H9 (cell line): ENCODE measurements around the gene INPP5A. TPM values are rescaled to one million over a fixed set of nuclear protein-coding genes. Genes with fewer than 3 reads are reported as not detected.

Experiments
- DNase-seq: peaks from one replicate; pipeline ENCODE4 v3.0.0-alpha.2; 2017
- H2AFZ ChIP-seq: one replicate; pipeline ENCODE4 v1.6.1; 2013; ENCODE audit warnings: mild to moderate bottlenecking, low read length, control low read depth, moderate library complexity
- H2AK5ac ChIP-seq: 2 replicates; pipeline ENCODE4 v1.6.1; 2013; ENCODE audit warnings: low read length, control low read depth, mixed read lengths; ENCODE audit not compliant: insufficient read length
- H2BK120ac ChIP-seq: one replicate; pipeline ENCODE4 v1.6.1; 2013; ENCODE audit warnings: low read depth, mild to moderate bottlenecking, low read length, control low read depth, inconsistent platforms; ENCODE audit not compliant: poor library complexity, severe bottlenecking
- H2BK12ac ChIP-seq: 2 replicates; pipeline ENCODE4 v1.6.1; 2013; ENCODE audit warnings: low read length, control low read depth, mixed read lengths, low read depth; ENCODE audit not compliant: insufficient read length
- H2BK15ac ChIP-seq: 2 replicates; pipeline ENCODE4 v1.6.1; 2013; ENCODE audit warnings: low read depth, low read length, control low read depth
- H2BK20ac ChIP-seq: one replicate; pipeline ENCODE4 v1.6.1; 2013; ENCODE audit warnings: low read depth, mild to moderate bottlenecking, low read length, control low read depth, inconsistent platforms; ENCODE audit not compliant: poor library complexity, severe bottlenecking
- H2BK5ac ChIP-seq: 2 replicates; pipeline ENCODE4 v1.6.1; 2013; ENCODE audit warnings: low read length, control low read depth, mixed read lengths; ENCODE audit not compliant: insufficient read length
- H3K14ac ChIP-seq: 2 replicates; pipeline ENCODE4 v1.6.1; 2013; ENCODE audit warnings: low read length, control low read depth; ENCODE audit not compliant: insufficient read depth
- H3K18ac ChIP-seq: 2 replicates; pipeline ENCODE4 v1.6.1; 2013; ENCODE audit warnings: low read depth, mild to moderate bottlenecking, mixed read lengths, low read length, control low read depth; ENCODE audit not compliant: insufficient read length
- H3K23ac ChIP-seq: 2 replicates; pipeline ENCODE4 v1.6.1; 2013; ENCODE audit warnings: low read length, control low read depth, mixed read lengths, low read depth; ENCODE audit not compliant: insufficient read length
- H3K23me2 ChIP-seq: 2 replicates; pipeline ENCODE4 v1.6.1; 2013; ENCODE audit warnings: low read depth, mild to moderate bottlenecking, mixed read lengths, low read length, control low read depth; ENCODE audit not compliant: insufficient read length, poor library complexity, severe bottlenecking
- H3K27ac ChIP-seq: 2 replicates; pipeline ENCODE4 v1.5.1; 2013; ENCODE audit warnings: low read length, control low read depth, mixed read lengths, low read depth; ENCODE audit not compliant: insufficient read length
- H3K27me3 ChIP-seq: 2 replicates; pipeline ENCODE4 v1.6.1; 2013; ENCODE audit warnings: low read length, control low read depth, inconsistent platforms; ENCODE audit not compliant: insufficient read depth
- H3K4ac ChIP-seq: 2 replicates; pipeline ENCODE4 v1.6.1; 2013; ENCODE audit warnings: low read depth, mild to moderate bottlenecking, control low read depth, inconsistent platforms, low read length, moderate library complexity
- H3K4me1 ChIP-seq: 2 replicates; pipeline ENCODE4 v1.6.1; 2013; ENCODE audit warnings: low read length, control low read depth, inconsistent platforms; ENCODE audit not compliant: insufficient read depth
- H3K4me2 ChIP-seq: 2 replicates; pipeline ENCODE4 v1.6.1; 2013; ENCODE audit warnings: low read length, control low read depth, mixed read lengths; ENCODE audit not compliant: insufficient read length, insufficient read depth
- H3K56ac ChIP-seq: 2 replicates; pipeline ENCODE4 v1.6.1; 2013; ENCODE audit warnings: low read depth, mild to moderate bottlenecking, mixed read lengths, low read length, control low read depth; ENCODE audit not compliant: insufficient read length
- H3K79me1 ChIP-seq: 2 replicates; pipeline ENCODE4 v1.6.1; 2013; ENCODE audit warnings: low read depth, mild to moderate bottlenecking, moderate library complexity, low read length, control low read depth, inconsistent platforms; ENCODE audit not compliant: insufficient read depth, poor library complexity, severe bottlenecking
- H3K79me2 ChIP-seq: 2 replicates; pipeline ENCODE4 v1.6.1; 2013; ENCODE audit warnings: low read length, control low read depth, inconsistent platforms; ENCODE audit not compliant: insufficient read depth
- H3K9ac ChIP-seq: 2 replicates; pipeline ENCODE4 v1.6.1; 2013; ENCODE audit warnings: low read length, control low read depth, mixed read lengths; ENCODE audit not compliant: insufficient read length; ENCODE audit errors: extremely low read depth
- H3K9me3 ChIP-seq: one replicate; pipeline ENCODE4 v1.6.1; 2013; ENCODE audit warnings: low read depth, low read length, inconsistent platforms; ENCODE audit not compliant: control insufficient read depth
- H3T11ph ChIP-seq: one replicate; pipeline ENCODE4 v1.6.1; 2013; ENCODE audit warnings: mild to moderate bottlenecking, low read length, control low read depth, inconsistent platforms
- H4K20me1 ChIP-seq: one replicate; pipeline ENCODE4 v1.6.1; 2013; ENCODE audit not compliant: control insufficient read depth, insufficient read length, insufficient read depth
- H4K5ac ChIP-seq: 2 replicates; pipeline ENCODE4 v1.6.1; 2013; ENCODE audit warnings: low read depth, mild to moderate bottlenecking, mixed read lengths, low read length, control low read depth; ENCODE audit not compliant: insufficient read length
- H4K8ac ChIP-seq: replicated peaks from 2 replicates; pipeline ENCODE4 v1.6.1; 2013; ENCODE audit warnings: low read length, control low read depth, mixed read lengths, low read depth; ENCODE audit not compliant: insufficient read length
- H4K91ac ChIP-seq: 2 replicates; pipeline ENCODE4 v1.6.1; 2013; ENCODE audit warnings: low read depth, mild to moderate bottlenecking, moderate library complexity, mixed read lengths, low read length, control low read depth; ENCODE audit not compliant: insufficient read length
- H3K27ac Mint-ChIP-seq, 3 experiments: 2 replicates in 2 of 3; 3 replicates in 1 of 3; pipeline ENCODE4 v1.8.0; 2020 to 2021; ENCODE audit warnings: mixed read lengths in 3 of 3, mild to moderate bottlenecking in 1 of 3, moderate library complexity in 1 of 3
- H3K27me3 Mint-ChIP-seq: 2 replicates; pipeline ENCODE4 v1.8.0; 2021; ENCODE audit warnings: low read depth, mild to moderate bottlenecking, moderate library complexity, mixed read lengths
- H3K36me3 Mint-ChIP-seq, 3 experiments: 2 replicates in 2 of 3; 3 replicates in 1 of 3; pipeline ENCODE4 v1.8.0; 2020 to 2021; ENCODE audit warnings: low read depth in 3 of 3, mixed read lengths in 3 of 3; ENCODE audit not compliant: insufficient read depth in 1 of 3
- H3K4me1 Mint-ChIP-seq, 2 experiments: 2 replicates each; pipeline ENCODE4 v1.8.0; 2020; ENCODE audit warnings: mixed read lengths in 2 of 2
- H3K4me3 Mint-ChIP-seq, 2 experiments: 2 replicates in 1 of 2; 3 replicates in 1 of 2; pipeline ENCODE4 v1.8.0; 2020 to 2021; ENCODE audit warnings: mild to moderate bottlenecking in 2 of 2, mixed read lengths in 2 of 2, moderate library complexity in 1 of 2
- H3K9me3 Mint-ChIP-seq, 2 experiments: 2 replicates in 1 of 2; 3 replicates in 1 of 2; pipeline ENCODE4 v1.8.0; 2020; ENCODE audit warnings: mild to moderate bottlenecking in 2 of 2, mixed read lengths in 2 of 2, moderate library complexity in 1 of 2
- WGBS: extraction: QIAGEN DNeasy Blood & Tissue Kit; methylation state at CpG from one replicate; pipeline ENCODE4 v1.1.7; 2013; ENCODE audit warnings: missing lambda C conversion rate, low lambda C conversion rate, mixed read lengths; ENCODE audit not compliant: insufficient read length; ENCODE audit errors: extremely low coverage; 5-methylcytosine and 5-hydroxymethylcytosine counted together
- total RNA-seq: library from RNA; stranded (reverse); gene quantifications from 2 replicates; pipeline ENCODE4 v1.2.1, GENCODE V29; 2021
- TF ChIP-seq, protein P1 (sequence below): fragments of 200-600 bp; sonication (generic); conservative IDR thresholded peaks from 3 replicates; pipeline ENCODE4 v1.8.0; 2021; ENCODE audit warnings: antibody characterized with exemption, mild to moderate bottlenecking

INPP5A gene
- total RNA-seq, 1 experiment from 2014 or later: 17.7 TPM

GRCh38 chr10:132701099-132701845 lies 163.7 kb downstream of the INPP5A start:
- Mint-ChIP-seq H3K27me3 (no peaks in the 10 kb centered on the region; the same call in 1 of the 2 replicates), H3K36me3 (peaks cover 9 to 20% (median 11%) of the 10 kb centered on the region in 3 experiments), H3K4me1 (peaks cover 0 to 3% of the 10 kb centered on the region in 2 experiments; a peak in 1 of 4 replicates), H3K27ac (no peak overlapping the region), H3K9me3 (peaks cover 13 to 16% of the 10 kb centered on the region in 2 experiments), H3K4me3 (no peak overlapping the region)
- Histone ChIP-seq H3K79me1 (no peaks in the 10 kb centered on the region), H4K5ac (no peak overlapping the region), H3K27me3 (no peaks in the 10 kb centered on the region), H3K4ac (no peak overlapping the region), H2BK120ac (no peak overlapping the region), H3K56ac (no peak overlapping the region), H3K27ac (no peak overlapping the region), H3K23me2 (no peaks in the 10 kb centered on the region), H2BK15ac (no peak overlapping the region), H2BK20ac (no peak overlapping the region), H2AFZ (no peak overlapping the region), H2BK5ac (no peak overlapping the region), H3K79me2 (no peaks in the 10 kb centered on the region), H3K14ac (no peak overlapping the region), H2BK12ac (no peak overlapping the region), H4K20me1 (no peaks in the 10 kb centered on the region), H4K8ac (no peak overlapping the region), H4K91ac (no peak overlapping the region), H2AK5ac (no peak overlapping the region), H3K4me2 (no peak overlapping the region), H3T11ph (no peak overlapping the region), H3K18ac (no peak overlapping the region), H3K4me1 (no peaks in the 10 kb centered on the region), H3K9me3 (no peaks in the 10 kb centered on the region), H3K23ac (no peak overlapping the region), H3K9ac (no peak overlapping the region)
- TF ChIP-seq, protein P1, sequence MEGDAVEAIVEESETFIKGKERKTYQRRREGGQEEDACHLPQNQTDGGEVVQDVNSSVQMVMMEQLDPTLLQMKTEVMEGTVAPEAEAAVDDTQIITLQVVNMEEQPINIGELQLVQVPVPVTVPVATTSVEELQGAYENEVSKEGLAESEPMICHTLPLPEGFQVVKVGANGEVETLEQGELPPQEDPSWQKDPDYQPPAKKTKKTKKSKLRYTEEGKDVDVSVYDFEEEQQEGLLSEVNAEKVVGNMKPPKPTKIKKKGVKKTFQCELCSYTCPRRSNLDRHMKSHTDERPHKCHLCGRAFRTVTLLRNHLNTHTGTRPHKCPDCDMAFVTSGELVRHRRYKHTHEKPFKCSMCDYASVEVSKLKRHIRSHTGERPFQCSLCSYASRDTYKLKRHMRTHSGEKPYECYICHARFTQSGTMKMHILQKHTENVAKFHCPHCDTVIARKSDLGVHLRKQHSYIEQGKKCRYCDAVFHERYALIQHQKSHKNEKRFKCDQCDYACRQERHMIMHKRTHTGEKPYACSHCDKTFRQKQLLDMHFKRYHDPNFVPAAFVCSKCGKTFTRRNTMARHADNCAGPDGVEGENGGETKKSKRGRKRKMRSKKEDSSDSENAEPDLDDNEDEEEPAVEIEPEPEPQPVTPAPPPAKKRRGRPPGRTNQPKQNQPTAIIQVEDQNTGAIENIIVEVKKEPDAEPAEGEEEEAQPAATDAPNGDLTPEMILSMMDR: no peak
- no CpG with 5 or more reads among the region's 26 CpGs for WGBS
- peak; percentile 24 for DNase-seq
